HepG2 (cell line): Measurements from ENCODE around the gene ENAH. TPM values are rescaled to one million over a fixed set of nuclear protein-coding genes. Genes with fewer than 3 reads are reported as not detected.

Source experiments
- ATAC-seq: fragments of 200-7000 bp; cut with Tn5 transposase; 3 replicates; pipeline ENCODE4 v1.9.1; 2020; ENCODE audit warnings: mild to moderate bottlenecking, moderate library complexity
- BruUV-seq: library from RNA; stranded (reverse); fragments of 400-500 nt; replicated peaks from 2 replicates; lab custom pipeline; 2021; lab: Mats Ljungman, UMichigan
- CTCF ChIA-PET: fragments of 300-600 bp; formaldehyde crosslinking; extraction: SDS; loops from one replicate; lab custom pipeline; 2021; ENCODE audit warnings: low total read pairs, inconsistent platforms, low intra/inter-chr PET ratio; lab: Yijun Ruan, JAX
- POLR2A ChIA-PET: fragments of 350-600 bp; sonication (Branson Sonifier 250); formaldehyde crosslinking; loops from one replicate; lab custom pipeline; 2020; ENCODE audit warnings: antibody characterized with exemption, inconsistent platforms; lab: Yijun Ruan, JAX
- DNase-seq: peaks from one replicate; pipeline ENCODE4 v3.0.0-alpha.2; 2015; ENCODE audit warnings: low spot score
- FAIRE-seq: peaks from 3 replicates; lab custom pipeline; 2011; peaks lifted over from hg19 to GRCh38; lab: Jason Lieb, UNC
- H2AFZ ChIP-seq: one replicate; pipeline ENCODE4 v1.6.1; 2011; ENCODE audit warnings: low read length, inconsistent platforms
- H3K27ac ChIP-seq: fragments of 300-600 bp; 3 replicates; pipeline ENCODE4 v1.8.0; 2011; ENCODE audit warnings: mixed run types, mild to moderate bottlenecking, mixed read lengths, low read length, inconsistent platforms; ENCODE audit not compliant: insufficient read depth; ENCODE audit errors: extremely low read length
- H3K27me3 ChIP-seq, 2 experiments: fragments of 200-600 bp in 1 of 2; 2 replicates in 1 of 2; 3 replicates in 1 of 2; pipeline versions ENCODE4 v1.6.0 to v1.8.0; 2011; ENCODE audit warnings: low read length in 2 of 2, mild to moderate bottlenecking in 2 of 2, moderate library complexity in 2 of 2, inconsistent platforms in 1 of 2; ENCODE audit not compliant: insufficient read depth in 2 of 2, control insufficient read depth in 1 of 2
- H3K36me3 ChIP-seq, 2 experiments: fragments of 200-600 bp in 1 of 2; replicated peaks in 1 of 2; 2 replicates in 1 of 2; 3 replicates in 1 of 2; pipeline versions ENCODE4 v1.5.1 to v1.8.0; 2011; ENCODE audit warnings: low read length in 2 of 2, inconsistent platforms in 1 of 2; ENCODE audit not compliant: insufficient read depth in 2 of 2, control insufficient read depth in 1 of 2
- H3K4me1 ChIP-seq: 2 replicates; pipeline ENCODE4 v1.5.1; 2012; ENCODE audit warnings: low read length, inconsistent platforms; ENCODE audit not compliant: insufficient read depth
- H3K4me2 ChIP-seq: 2 replicates; pipeline ENCODE4 v1.6.0; 2011; ENCODE audit warnings: low read depth, low read length, inconsistent platforms
- H3K4me3 ChIP-seq, 3 experiments: fragments of 200-600 bp in 1 of 3; sonication (generic), shearing (Covaris generic) in 1 of 3; replicated peaks in 1 of 3; 2 replicates each; pipeline ENCODE4 v1.5.1; 2011 to 2016; ENCODE audit warnings: low read length in 3 of 3, inconsistent platforms in 2 of 3, low read depth in 2 of 3, mild to moderate bottlenecking in 2 of 3, control low read depth in 1 of 3, mixed read lengths in 1 of 3; ENCODE audit not compliant: insufficient read depth in 1 of 3
- H3K79me2 ChIP-seq: one replicate; pipeline ENCODE4 v1.6.1; 2011; ENCODE audit warnings: low read length, inconsistent platforms; ENCODE audit not compliant: insufficient read depth
- H3K9ac ChIP-seq: 2 replicates; pipeline ENCODE4 v1.6.0; 2011; ENCODE audit warnings: mild to moderate bottlenecking, low read depth, low read length, inconsistent platforms; ENCODE audit not compliant: insufficient read depth
- H3K9me3 ChIP-seq: 2 replicates; pipeline ENCODE4 v1.5.1; 2012; ENCODE audit warnings: mild to moderate bottlenecking, low read length
- H4K20me1 ChIP-seq: 2 replicates; pipeline ENCODE4 v1.6.0; 2011; ENCODE audit warnings: inconsistent platforms, mild to moderate bottlenecking, low read length, moderate library complexity; ENCODE audit not compliant: insufficient read depth
- CEBPB ChIP-seq: IDR thresholded peaks from 2 replicates; pipeline ENCODE4 v1.6.1; 2011; ENCODE audit warnings: low read depth, low read length, improper control_type of control experiment, borderline replicate concordance
- CEBPG ChIP-seq: IDR thresholded peaks from 2 replicates; pipeline ENCODE4 v1.6.1; 2016
- DRAP1 ChIP-seq: IDR thresholded peaks from 2 replicates; pipeline ENCODE4 v1.6.1; 2016; ENCODE audit warnings: missing genetic modification reagents, missing compliant biosample characterization
- HNRNPUL1 ChIP-seq: fragments of 200-400 bp; formaldehyde crosslinking; IDR thresholded peaks from 2 replicates; pipeline ENCODE4 v1.6.1; 2017; ENCODE audit warnings: low read depth, mild to moderate bottlenecking, low read length, moderate library complexity
- MBNL3 ChIP-seq: fragments of 250-450 bp; sonication (Bioruptor Pico); conservative IDR thresholded peaks from 2 replicates; pipeline ENCODE4 v1.8.0; 2022; ENCODE audit warnings: mild to moderate bottlenecking, inconsistent platforms
- SRSF4 ChIP-seq: fragments of 200-400 bp; formaldehyde crosslinking; IDR thresholded peaks from one replicate; pipeline ENCODE4 v1.6.1; 2018; ENCODE audit warnings: mild to moderate bottlenecking, low read depth, low read length, moderate library complexity; ENCODE audit not compliant: poor library complexity, severe bottlenecking
- SRSF9 ChIP-seq: fragments of 200-400 bp; formaldehyde crosslinking; IDR thresholded peaks from 2 replicates; pipeline ENCODE4 v1.6.1; 2018; ENCODE audit warnings: borderline replicate concordance, mild to moderate bottlenecking, low read depth, low read length; ENCODE audit not compliant: insufficient read depth, poor library complexity, severe bottlenecking
- ZKSCAN5 ChIP-seq: sonication (generic); formaldehyde crosslinking; IDR thresholded peaks from 2 replicates; pipeline ENCODE4 v1.5.1; 2020; ENCODE audit warnings: mild to moderate bottlenecking, missing genetic modification reagents
- ZNF264 ChIP-seq: sonication (generic); formaldehyde crosslinking; IDR thresholded peaks from 2 replicates; pipeline ENCODE4 v1.4.0; 2020; ENCODE audit warnings: missing genetic modification reagents
- ZNF569 ChIP-seq: sonication (generic); formaldehyde crosslinking; IDR thresholded peaks from 2 replicates; pipeline ENCODE4 v1.5.0; 2020; ENCODE audit warnings: mild to moderate bottlenecking, missing genetic modification reagents, moderate library complexity, borderline replicate concordance
- WGBS: methylation state at CpG from one replicate; pipeline ENCODE4 v1.1.6; 2017; ENCODE audit warnings: low lambda C conversion rate; 5-methylcytosine and 5-hydroxymethylcytosine counted together
- in situ Hi-C: cut with HindIII; loops from 2 replicates; pipeline ENCODE4 v1.10.0; 2017; ENCODE audit warnings: low pct_unique_long_range_greater_than_20kb; ENCODE audit not compliant: extremely low pct_ligation_motif_present
- intact Hi-C: fragments of 100-400 bp; cut with micrococcal nuclease; formaldehyde crosslinking; loops from one replicate; pipeline ENCODE4 v1.10.0; 2022; ENCODE audit not compliant: unreplicated experiment
- polyA plus RNA-seq, 8 experiments: library from polyadenylated mRNA; depleted of rRNA in 3 of 8; stranded (reverse) in 7 of 8; unstranded in 1 of 8; fragments of >200 nt; fragmentation: Illumina TruSeq in 4 of 8; extraction: Trizol in 4 of 8; gene quantifications; 2 replicates each; pipeline versions ENCODE4 v1.2.1 to v1.2.3, GENCODE V29; 2011 to 2016; ENCODE audit warnings: low read depth in 4 of 8, missing spikeins in 1 of 8, mixed read lengths in 1 of 8; ENCODE audit not compliant: insufficient read depth in 1 of 8
- total RNA-seq, 5 experiments: library from RNA; depleted of rRNA; stranded (reverse); fragments of >200 nt; fragmentation: Illumina TruSeq; extraction: Trizol; gene quantifications; 2 replicates each; pipeline ENCODE4 v1.2.3, GENCODE V29; 2016; ENCODE audit warnings: low read depth in 1 of 5

Gene ENAH
- total and polyA plus RNA-seq, 2 of the 13 experiments (the other 11 are each of a cell fraction or from before 2014, with no cell fraction given) = 22.1 to 58.3 TPM

GRCh38 chr1:225601902-225602589 is 50.9 kb downstream of the ENAH start:
- no TSS peak for BruUV-seq
- FAIRE-seq (no peak), ATAC-seq (no peak), DNase-seq (no peak)
- in situ Hi-C loops (no loop called here), intact Hi-C loops (no loop called here)
- no peak overlapping the region for H3K4me2 ChIP-seq
- ChIA-PET POLR2A (no interaction called here), CTCF (no interaction called here)
- H4K20me1 ChIP-seq = 0 out of 2 replicates have a peak, but pooled peaks cover under 1% of the 10 kb centered on the region
- H3K9me3 ChIP-seq = no peaks in the 10 kb centered on the region
- no peaks in the 10 kb centered on the region for H3K27me3 ChIP-seq
- H3K36me3 ChIP-seq = 0 out of 5 replicates have a peak, but pooled peaks cover 0 to 3% of the 10 kb centered on the region in 2 experiments
- H3K79me2 ChIP-seq = peaks cover 72% of the 10 kb centered on the region
- no peak overlapping the region for H3K9ac ChIP-seq
- 96% methylated on average over 3 of the region's 3 CpGs for WGBS
- H3K4me3 ChIP-seq = no peak overlapping the region
- no peak overlapping the region for H3K27ac ChIP-seq
- H3K4me1 ChIP-seq = peaks cover 38% of the 10 kb centered on the region
- TF ChIP-seq ZNF569 (no peak), HNRNPUL1 (0 out of 2 replicates have a peak, but pooled peaks have one; percentile 18), SRSF4 (no peak), MBNL3 (CRISPR knock-in tag) (no peak), ZNF264 (CRISPR knock-in tag) (no peak), DRAP1 (CRISPR knock-in tag) (no peak), SRSF9 (no peak)
- no peak overlapping the region for H2AFZ ChIP-seq

- FAIRE-seq (no peak), ATAC-seq (no peak), DNase-seq (no peak)
- Histone ChIP-seq H3K36me3 (peaks cover 2 to 3% of the 10 kb centered on the region in 2 experiments; a peak in 1 of 5 replicates), H3K27me3 (no peaks in the 10 kb centered on the region), H4K20me1 (no peaks in the 10 kb centered on the region), H3K4me1 (peaks cover 21% of the 10 kb centered on the region), H3K4me2 (no peak overlapping the region), H2AFZ (no peak overlapping the region), H3K9ac (no peak overlapping the region), H3K4me3 (no peak overlapping the region), H3K9me3 (no peaks in the 10 kb centered on the region), H3K79me2 (peaks cover 61% of the 10 kb centered on the region), H3K27ac (no peak overlapping the region)
- TF ChIP-seq ZKSCAN5 (CRISPR knock-in tag) (no peak), CEBPG (CRISPR knock-in tag) (0 out of 2 replicates have a peak, but pooled peaks have one; percentile 20), CEBPB (peak; percentile 78)
- ChIA-PET CTCF (no interaction called here), POLR2A (no interaction called here)
- WGBS = 92% methylated on average over 2 of the region's 2 CpGs
- intact Hi-C loops = loop anchor here (10.0 kb wide), 1 partner anchor 46 kb away; no protein-coding TSS in a partner anchor
- in situ Hi-C loops = no loop called here
- no TSS peak for BruUV-seq
Observed at GRCh38 chr1:225598847-225599246, 54.1 kb downstream of the ENAH start.
